Measurements from ENCODE around the gene MYO5B.

Gene MYO5B

GRCh38 chr18:50218432-50219197, 23.7 kb upstream of the MYO5B start:
- ChIA-PET POLR2A (no interaction called here), CTCF (interaction anchor here (0.8 to 4.7 kb wide), 14 partner anchors 10 to 210 kb away, joined by 3 to 44 read pairs (median 4); no protein-coding TSS in a partner anchor)
- WGBS (ENCODE audit: insufficient coverage) = 37% methylated on average over 5 of the region's 7 CpGs
- no peak overlapping the region for H3K4me3 ChIP-seq (ENCODE audit: control insufficient read depth in 1 of 7, extremely low read depth in 1 of 7, insufficient read depth in 4 of 7, low read depth in 2 of 7, low read length in 6 of 7)
- H3K4me1 ChIP-seq (ENCODE audit: control extremely low read depth in 1 of 4, control insufficient read depth in 4 of 4, insufficient read depth in 4 of 4, low read length in 3 of 4) = no peaks in the 10 kb centered on the region
- peak; percentile 45 to 62 (median 52) for DNase-seq
- no peaks in the 10 kb centered on the region for H3K36me3 ChIP-seq (ENCODE audit: control insufficient read depth in 4 of 4, insufficient read depth in 4 of 4, low read length in 3 of 4)
- peaks cover 0 to 25% (median 5%) of the 10 kb centered on the region in 5 experiments for H3K27me3 ChIP-seq (replicated peaks in 2 of 5; ENCODE audit: control insufficient read depth in 4 of 5, insufficient read depth in 5 of 5, low read length in 4 of 5)
- peaks cover 0 to 9% (median 5%) of the 10 kb centered on the region in 5 experiments for H3K9me3 ChIP-seq (ENCODE audit: control extremely low read depth in 1 of 5, control insufficient read depth in 4 of 5, insufficient read depth in 2 of 5, low read depth in 1 of 5, low read length in 4 of 5)
- no peak overlapping the region for H3K27ac ChIP-seq (ENCODE audit: insufficient read depth in 1 of 2, low read depth in 1 of 2, low read length in 2 of 2, poor library complexity in 1 of 2, severe bottlenecking in 2 of 2)

- DNase-seq = no peak
- H3K36me3 ChIP-seq (ENCODE audit: control insufficient read depth in 4 of 4, insufficient read depth in 4 of 4, low read length in 3 of 4) = no peaks in the 10 kb centered on the region
- no peaks in the 10 kb centered on the region for H3K9me3 ChIP-seq (ENCODE audit: control extremely low read depth in 1 of 5, control insufficient read depth in 4 of 5, insufficient read depth in 2 of 5, low read depth in 1 of 5, low read length in 4 of 5)
- 100% methylated on average over 2 of the region's 4 CpGs for WGBS (ENCODE audit: insufficient coverage)
- no peak overlapping the region for H3K4me3 ChIP-seq (ENCODE audit: control insufficient read depth in 1 of 7, extremely low read depth in 1 of 7, insufficient read depth in 4 of 7, low read depth in 2 of 7, low read length in 6 of 7)
- POLR2A ChIA-PET = no interaction called here
- no peak overlapping the region for H3K27ac ChIP-seq (ENCODE audit: insufficient read depth in 1 of 2, low read depth in 1 of 2, low read length in 2 of 2, poor library complexity in 1 of 2, severe bottlenecking in 2 of 2)
- CTCF ChIA-PET = interaction anchor here (2.0 kb wide), 1 partner anchor 9 kb away, joined by 5 read pairs; no protein-coding TSS in a partner anchor
- peaks cover 0 to 30% (median 13%) of the 10 kb centered on the region in 5 experiments for H3K27me3 ChIP-seq (replicated peaks in 2 of 5; ENCODE audit: control insufficient read depth in 4 of 5, insufficient read depth in 5 of 5, low read length in 4 of 5)
- no peaks in the 10 kb centered on the region for H3K4me1 ChIP-seq (ENCODE audit: control extremely low read depth in 1 of 4, control insufficient read depth in 4 of 4, insufficient read depth in 4 of 4, low read length in 3 of 4)
These were observed 14.4 kb upstream of the MYO5B start for GRCh38 chr18:50209311-50209710.

DNA sequence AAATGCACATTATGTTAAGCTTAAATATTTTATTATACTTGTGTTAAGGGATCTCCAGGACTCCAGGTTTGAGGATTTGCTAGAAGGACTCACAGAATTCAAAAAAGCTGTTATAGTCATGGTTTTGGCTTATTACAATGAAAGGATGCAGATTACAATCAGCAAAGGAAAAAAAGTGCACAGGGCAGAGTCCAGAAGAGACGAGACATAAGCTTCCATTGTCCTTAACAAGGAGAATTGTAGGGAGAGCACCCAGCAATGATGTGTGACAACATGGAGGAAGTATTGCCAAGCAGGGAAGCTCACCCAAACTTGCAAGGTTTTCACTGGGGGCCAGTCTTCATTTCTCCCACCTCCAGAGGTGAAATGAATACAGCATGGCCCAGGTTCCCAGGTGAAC, 12.8 kb upstream of the MYO5B start:
- H3K27ac ChIP-seq (ENCODE audit: insufficient read depth in 1 of 2, low read depth in 1 of 2, low read length in 2 of 2, poor library complexity in 1 of 2, severe bottlenecking in 2 of 2) = no peak overlapping the region
- no peaks in the 10 kb centered on the region for H3K9me3 ChIP-seq (ENCODE audit: control extremely low read depth in 1 of 5, control insufficient read depth in 4 of 5, insufficient read depth in 2 of 5, low read depth in 1 of 5, low read length in 4 of 5)
- H3K36me3 ChIP-seq (ENCODE audit: control insufficient read depth in 4 of 4, insufficient read depth in 4 of 4, low read length in 3 of 4) = no peaks in the 10 kb centered on the region
- WGBS (ENCODE audit: insufficient coverage) = 60% methylated on average over 1 of the region's 1 CpG
- ChIA-PET POLR2A (no interaction called here), CTCF (interaction anchor here (1.2 to 1.6 kb wide), 2 partner anchors 62 to 224 kb away, joined by 3 to 5 read pairs; no protein-coding TSS in a partner anchor)
- H3K27me3 ChIP-seq (replicated peaks in 2 of 5; ENCODE audit: control insufficient read depth in 4 of 5, insufficient read depth in 5 of 5, low read length in 4 of 5) = peaks cover 0 to 43% (median 12%) of the 10 kb centered on the region in 5 experiments
- H3K4me3 ChIP-seq (ENCODE audit: control insufficient read depth in 1 of 7, extremely low read depth in 1 of 7, insufficient read depth in 4 of 7, low read depth in 2 of 7, low read length in 6 of 7) = no peak overlapping the region
- DNase-seq = no peak
- peaks cover 0 to 3% (median 1%) of the 10 kb centered on the region in 4 experiments for H3K4me1 ChIP-seq (ENCODE audit: control extremely low read depth in 1 of 4, control insufficient read depth in 4 of 4, insufficient read depth in 4 of 4, low read length in 3 of 4)

GRCh38 chr18:50203801-50204604, 9.1 kb upstream of the MYO5B start:
- ChIA-PET POLR2A (no interaction called here), CTCF (interaction anchor here (0.7 to 2.5 kb wide), 11 partner anchors 14 to 740 kb away, joined by 3 to 13 read pairs (median 4); no protein-coding TSS in a partner anchor)
- H3K36me3 ChIP-seq (ENCODE audit: control insufficient read depth in 4 of 4, insufficient read depth in 4 of 4, low read length in 3 of 4) = no peaks in the 10 kb centered on the region
- H3K4me3 ChIP-seq (ENCODE audit: control insufficient read depth in 1 of 7, extremely low read depth in 1 of 7, insufficient read depth in 4 of 7, low read depth in 2 of 7, low read length in 6 of 7) = peak overlapping the region in 2 of 7 experiments; percentile 7 to 8
- H3K9me3 ChIP-seq (ENCODE audit: control extremely low read depth in 1 of 5, control insufficient read depth in 4 of 5, insufficient read depth in 2 of 5, low read depth in 1 of 5, low read length in 4 of 5) = peaks cover 0 to 4% (median 0%) of the 10 kb centered on the region in 5 experiments
- 15% methylated on average over 12 of the region's 24 CpGs for WGBS (ENCODE audit: insufficient coverage)
- peak; percentile 27 to 42 (median 41) for DNase-seq
- peaks cover 0 to 53% (median 18%) of the 10 kb centered on the region in 5 experiments for H3K27me3 ChIP-seq (replicated peaks in 2 of 5; ENCODE audit: control insufficient read depth in 4 of 5, insufficient read depth in 5 of 5, low read length in 4 of 5)
- peaks cover 0 to 3% (median 1%) of the 10 kb centered on the region in 4 experiments for H3K4me1 ChIP-seq (ENCODE audit: control extremely low read depth in 1 of 4, control insufficient read depth in 4 of 4, insufficient read depth in 4 of 4, low read length in 3 of 4)
- H3K27ac ChIP-seq (ENCODE audit: insufficient read depth in 1 of 2, low read depth in 1 of 2, low read length in 2 of 2, poor library complexity in 1 of 2, severe bottlenecking in 2 of 2) = no peak overlapping the region

GRCh38 chr18:50201476-50202018, 6.6 kb upstream of the MYO5B start:
- WGBS (ENCODE audit: insufficient coverage) = no CpG with 5 or more reads among the region's 1 CpG
- no peak overlapping the region for H3K27ac ChIP-seq (ENCODE audit: insufficient read depth in 1 of 2, low read depth in 1 of 2, low read length in 2 of 2, poor library complexity in 1 of 2, severe bottlenecking in 2 of 2)
- peaks cover 0 to 4% (median 0%) of the 10 kb centered on the region in 5 experiments for H3K9me3 ChIP-seq (ENCODE audit: control extremely low read depth in 1 of 5, control insufficient read depth in 4 of 5, insufficient read depth in 2 of 5, low read depth in 1 of 5, low read length in 4 of 5)
- CTCF ChIA-PET = interaction anchor here (0.9 kb wide), 1 partner anchor 228 kb away, joined by 3 read pairs; no protein-coding TSS in a partner anchor
- peaks cover 0 to 70% (median 25%) of the 10 kb centered on the region in 5 experiments for H3K27me3 ChIP-seq (replicated peaks in 2 of 5; ENCODE audit: control insufficient read depth in 4 of 5, insufficient read depth in 5 of 5, low read length in 4 of 5)
- H3K4me3 ChIP-seq (ENCODE audit: control insufficient read depth in 1 of 7, extremely low read depth in 1 of 7, insufficient read depth in 4 of 7, low read depth in 2 of 7, low read length in 6 of 7) = no peak overlapping the region
- H3K4me1 ChIP-seq (ENCODE audit: control extremely low read depth in 1 of 4, control insufficient read depth in 4 of 4, insufficient read depth in 4 of 4, low read length in 3 of 4) = peaks cover 0 to 3% (median 1%) of the 10 kb centered on the region in 4 experiments
- H3K36me3 ChIP-seq (ENCODE audit: control insufficient read depth in 4 of 4, insufficient read depth in 4 of 4, low read length in 3 of 4) = no peaks in the 10 kb centered on the region
- POLR2A ChIA-PET = no interaction called here
- DNase-seq = no peak

DNA sequence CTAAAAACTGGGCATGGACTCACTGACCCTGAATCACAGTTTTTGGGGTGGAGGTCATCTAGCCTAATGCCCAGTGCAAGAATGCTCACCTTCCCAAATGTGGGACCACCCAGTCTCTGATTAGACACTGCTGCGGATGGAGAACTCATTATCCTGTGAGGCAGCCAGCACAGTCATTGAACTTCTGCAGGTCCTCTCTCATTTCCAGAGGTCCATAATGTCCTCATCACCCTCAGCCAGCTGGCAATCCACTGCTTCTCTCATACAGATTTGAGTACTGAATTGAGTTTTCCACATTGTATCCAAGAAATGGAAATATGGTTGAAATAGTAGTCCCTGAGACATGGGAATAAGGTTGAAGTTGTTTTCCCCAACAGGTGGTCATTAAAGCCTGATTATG, 5.0 kb upstream of the MYO5B start:
- H3K36me3 ChIP-seq (ENCODE audit: control insufficient read depth in 4 of 4, insufficient read depth in 4 of 4, low read length in 3 of 4) = no peaks in the 10 kb centered on the region
- POLR2A ChIA-PET = no interaction called here
- CTCF ChIA-PET = no interaction called here
- peaks cover 0 to 6% (median 4%) of the 10 kb centered on the region in 5 experiments for H3K9me3 ChIP-seq (ENCODE audit: control extremely low read depth in 1 of 5, control insufficient read depth in 4 of 5, insufficient read depth in 2 of 5, low read depth in 1 of 5, low read length in 4 of 5)
- no peak overlapping the region for H3K4me3 ChIP-seq (ENCODE audit: control insufficient read depth in 1 of 7, extremely low read depth in 1 of 7, insufficient read depth in 4 of 7, low read depth in 2 of 7, low read length in 6 of 7)
- H3K4me1 ChIP-seq (ENCODE audit: control extremely low read depth in 1 of 4, control insufficient read depth in 4 of 4, insufficient read depth in 4 of 4, low read length in 3 of 4) = peaks cover 0 to 8% (median 5%) of the 10 kb centered on the region in 4 experiments
- 88% methylated on average over 1 of the region's 1 CpG for WGBS (ENCODE audit: insufficient coverage)
- no peak for DNase-seq
- H3K27ac ChIP-seq (ENCODE audit: insufficient read depth in 1 of 2, low read depth in 1 of 2, low read length in 2 of 2, poor library complexity in 1 of 2, severe bottlenecking in 2 of 2) = no peak overlapping the region
- H3K27me3 ChIP-seq (replicated peaks in 2 of 5; ENCODE audit: control insufficient read depth in 4 of 5, insufficient read depth in 5 of 5, low read length in 4 of 5) = peaks cover 0 to 84% (median 35%) of the 10 kb centered on the region in 5 experiments
